ENCODE measurements around the gene CAPZA1. TPM values are rescaled to one million over a fixed set of nuclear protein-coding genes. Genes with fewer than 3 reads are reported as not detected.

CAPZA1 gene
- total RNA-seq, 1 experiment from 2014 or later: 148 TPM

DNA sequence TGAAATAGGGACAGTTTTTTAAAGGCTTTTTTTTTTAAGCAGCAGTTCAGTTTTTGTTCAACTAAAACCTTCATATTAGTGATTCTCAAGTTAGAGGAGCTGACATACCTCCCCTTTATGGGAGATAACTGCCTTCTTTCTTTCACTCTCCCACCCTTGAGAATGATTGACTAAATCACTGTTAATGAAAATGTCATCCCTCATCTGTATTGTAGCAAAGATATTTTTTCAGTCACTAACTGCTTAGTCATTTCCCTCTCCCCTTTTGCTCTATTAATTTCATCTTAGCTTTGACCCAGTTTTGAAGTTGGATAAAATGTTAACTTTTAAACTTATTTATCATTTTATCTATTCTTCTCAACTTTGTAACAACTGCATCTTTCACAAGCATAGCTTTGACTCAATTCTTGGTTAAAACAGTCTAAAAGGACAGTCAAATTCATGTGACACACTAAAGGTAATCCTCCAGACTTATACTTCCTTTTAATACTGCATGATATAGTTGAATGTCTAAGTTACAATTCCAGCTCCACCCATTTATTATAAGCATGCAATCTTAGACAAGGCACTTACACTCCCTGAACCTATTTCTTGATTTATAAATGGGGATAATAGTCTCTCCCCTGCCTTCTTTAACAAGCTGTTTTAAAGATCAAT is 17.1 kb downstream of the CAPZA1 start (continued):
- TF ChIP-seq, protein P1, sequence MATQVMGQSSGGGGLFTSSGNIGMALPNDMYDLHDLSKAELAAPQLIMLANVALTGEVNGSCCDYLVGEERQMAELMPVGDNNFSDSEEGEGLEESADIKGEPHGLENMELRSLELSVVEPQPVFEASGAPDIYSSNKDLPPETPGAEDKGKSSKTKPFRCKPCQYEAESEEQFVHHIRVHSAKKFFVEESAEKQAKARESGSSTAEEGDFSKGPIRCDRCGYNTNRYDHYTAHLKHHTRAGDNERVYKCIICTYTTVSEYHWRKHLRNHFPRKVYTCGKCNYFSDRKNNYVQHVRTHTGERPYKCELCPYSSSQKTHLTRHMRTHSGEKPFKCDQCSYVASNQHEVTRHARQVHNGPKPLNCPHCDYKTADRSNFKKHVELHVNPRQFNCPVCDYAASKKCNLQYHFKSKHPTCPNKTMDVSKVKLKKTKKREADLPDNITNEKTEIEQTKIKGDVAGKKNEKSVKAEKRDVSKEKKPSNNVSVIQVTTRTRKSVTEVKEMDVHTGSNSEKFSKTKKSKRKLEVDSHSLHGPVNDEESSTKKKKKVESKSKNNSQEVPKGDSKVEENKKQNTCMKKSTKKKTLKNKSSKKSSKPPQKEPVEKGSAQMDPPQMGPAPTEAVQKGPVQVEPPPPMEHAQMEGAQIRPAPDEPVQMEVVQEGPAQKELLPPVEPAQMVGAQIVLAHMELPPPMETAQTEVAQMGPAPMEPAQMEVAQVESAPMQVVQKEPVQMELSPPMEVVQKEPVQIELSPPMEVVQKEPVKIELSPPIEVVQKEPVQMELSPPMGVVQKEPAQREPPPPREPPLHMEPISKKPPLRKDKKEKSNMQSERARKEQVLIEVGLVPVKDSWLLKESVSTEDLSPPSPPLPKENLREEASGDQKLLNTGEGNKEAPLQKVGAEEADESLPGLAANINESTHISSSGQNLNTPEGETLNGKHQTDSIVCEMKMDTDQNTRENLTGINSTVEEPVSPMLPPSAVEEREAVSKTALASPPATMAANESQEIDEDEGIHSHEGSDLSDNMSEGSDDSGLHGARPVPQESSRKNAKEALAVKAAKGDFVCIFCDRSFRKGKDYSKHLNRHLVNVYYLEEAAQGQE (IDR thresholded peaks at IDR 0.05; ENCODE audit: low read depth): no peak
- no peak for TF ChIP-seq CEBPB (IDR thresholded peaks at IDR 0.05; ENCODE audit: low read depth)

DNA sequence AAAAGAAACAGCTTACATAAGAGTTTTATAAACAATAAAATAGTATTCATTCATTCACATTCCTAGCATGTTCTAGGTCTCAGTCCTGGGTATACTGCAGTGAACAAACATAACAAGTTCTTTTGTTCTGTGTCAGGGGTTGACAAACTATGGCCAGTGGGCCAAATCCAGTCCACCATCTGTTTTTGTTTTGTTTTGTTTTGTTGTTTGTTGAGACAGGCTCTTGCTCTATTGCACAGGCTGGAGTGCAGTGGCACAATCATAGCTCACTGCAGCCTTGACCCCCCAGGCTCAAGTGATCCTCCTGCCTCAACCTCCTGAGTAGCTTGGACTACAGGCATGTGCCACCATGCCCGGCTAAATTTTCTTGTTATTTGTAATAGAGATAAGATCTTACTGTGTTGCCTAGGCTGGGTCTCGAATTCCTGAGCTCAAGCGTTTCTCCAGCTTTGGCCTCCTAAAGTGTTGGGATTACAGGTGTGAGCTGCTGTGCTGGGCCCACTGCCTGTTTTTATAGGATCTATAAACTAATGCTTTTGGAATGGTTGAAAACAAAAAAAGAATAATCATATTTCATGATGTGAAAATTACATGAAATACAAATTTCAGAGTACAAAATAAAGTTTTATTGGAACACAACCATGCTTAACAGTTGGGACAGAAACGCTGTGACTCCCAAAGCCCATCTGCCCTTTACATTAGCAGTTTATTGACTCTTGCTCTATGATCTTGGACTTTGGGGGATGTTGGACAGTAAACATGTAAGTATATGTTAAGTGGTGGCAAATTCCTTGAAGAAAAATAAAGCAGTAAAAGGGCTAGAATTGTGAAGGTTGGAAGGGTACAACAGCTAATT is 17.9 kb downstream of the CAPZA1 start:
- no peak for DNase-seq (ENCODE audit: low read depth, low spot score)
- intact Hi-C loops (cut with micrococcal nuclease): no loop called here
- BruUV-seq (replicated peaks): no TSS peak
- Histone ChIP-seq H3K4me3 (replicated peaks in 1 of 2; ENCODE audit: low read depth in 1 of 2, low read length in 2 of 2) (no peak overlapping the region), H3K79me2 (ENCODE audit: insufficient read depth, low read length) (peaks cover 88% of the 10 kb centered on the region), H3K9ac (ENCODE audit: low read length) (no peak overlapping the region), H3K4me1 (ENCODE audit: control insufficient read depth in 1 of 2, insufficient read depth in 2 of 2, low read length in 2 of 2) (peaks cover 9 to 36% of the 10 kb centered on the region in 2 experiments), H3K4me2 (ENCODE audit: low read length) (no peak overlapping the region), H2AFZ (ENCODE audit: low read depth, low read length, poor library complexity, severe bottlenecking) (no peak overlapping the region), H3K36me3 (ENCODE audit: control insufficient read depth in 1 of 2, insufficient read depth in 2 of 2, low read length in 2 of 2) (no peaks in the 10 kb centered on the region), H3K27me3 (ENCODE audit: insufficient read depth, low read length) (no peaks in the 10 kb centered on the region), H4K20me1 (ENCODE audit: insufficient read depth) (peaks cover 33% of the 10 kb centered on the region), H3K9me2 (ENCODE audit: insufficient read depth) (no peaks in the 10 kb centered on the region), H3K27ac (ENCODE audit: low read depth, low read length) (no peak overlapping the region), H3K9me3 (ENCODE audit: control insufficient read depth in 1 of 2, insufficient read depth in 1 of 2, low read depth in 1 of 2, low read length in 2 of 2) (no peaks in the 10 kb centered on the region)
- TF ChIP-seq, protein P2, sequence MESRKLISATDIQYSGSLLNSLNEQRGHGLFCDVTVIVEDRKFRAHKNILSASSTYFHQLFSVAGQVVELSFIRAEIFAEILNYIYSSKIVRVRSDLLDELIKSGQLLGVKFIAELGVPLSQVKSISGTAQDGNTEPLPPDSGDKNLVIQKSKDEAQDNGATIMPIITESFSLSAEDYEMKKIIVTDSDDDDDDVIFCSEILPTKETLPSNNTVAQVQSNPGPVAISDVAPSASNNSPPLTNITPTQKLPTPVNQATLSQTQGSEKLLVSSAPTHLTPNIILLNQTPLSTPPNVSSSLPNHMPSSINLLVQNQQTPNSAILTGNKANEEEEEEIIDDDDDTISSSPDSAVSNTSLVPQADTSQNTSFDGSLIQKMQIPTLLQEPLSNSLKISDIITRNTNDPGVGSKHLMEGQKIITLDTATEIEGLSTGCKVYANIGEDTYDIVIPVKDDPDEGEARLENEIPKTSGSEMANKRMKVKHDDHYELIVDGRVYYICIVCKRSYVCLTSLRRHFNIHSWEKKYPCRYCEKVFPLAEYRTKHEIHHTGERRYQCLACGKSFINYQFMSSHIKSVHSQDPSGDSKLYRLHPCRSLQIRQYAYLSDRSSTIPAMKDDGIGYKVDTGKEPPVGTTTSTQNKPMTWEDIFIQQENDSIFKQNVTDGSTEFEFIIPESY (IDR thresholded peaks at IDR 0.05; ENCODE audit: extremely low read depth, insufficient replicate concordance, low read length): no peak
- no peak for TF ChIP-seq EGR1 (IDR thresholded peaks at IDR 0.05; ENCODE audit: low read depth)
- TF ChIP-seq JUND (IDR thresholded peaks at IDR 0.05): no peak
- TF ChIP-seq TCF7L2 (IDR thresholded peaks at IDR 0.05; ENCODE audit: borderline replicate concordance, extremely low read depth, insufficient read depth, insufficient read length): no peak
- TF ChIP-seq, protein P3, sequence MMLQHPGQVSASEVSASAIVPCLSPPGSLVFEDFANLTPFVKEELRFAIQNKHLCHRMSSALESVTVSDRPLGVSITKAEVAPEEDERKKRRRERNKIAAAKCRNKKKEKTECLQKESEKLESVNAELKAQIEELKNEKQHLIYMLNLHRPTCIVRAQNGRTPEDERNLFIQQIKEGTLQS (IDR thresholded peaks at IDR 0.05): no peak
- TF ChIP-seq, protein P4, sequence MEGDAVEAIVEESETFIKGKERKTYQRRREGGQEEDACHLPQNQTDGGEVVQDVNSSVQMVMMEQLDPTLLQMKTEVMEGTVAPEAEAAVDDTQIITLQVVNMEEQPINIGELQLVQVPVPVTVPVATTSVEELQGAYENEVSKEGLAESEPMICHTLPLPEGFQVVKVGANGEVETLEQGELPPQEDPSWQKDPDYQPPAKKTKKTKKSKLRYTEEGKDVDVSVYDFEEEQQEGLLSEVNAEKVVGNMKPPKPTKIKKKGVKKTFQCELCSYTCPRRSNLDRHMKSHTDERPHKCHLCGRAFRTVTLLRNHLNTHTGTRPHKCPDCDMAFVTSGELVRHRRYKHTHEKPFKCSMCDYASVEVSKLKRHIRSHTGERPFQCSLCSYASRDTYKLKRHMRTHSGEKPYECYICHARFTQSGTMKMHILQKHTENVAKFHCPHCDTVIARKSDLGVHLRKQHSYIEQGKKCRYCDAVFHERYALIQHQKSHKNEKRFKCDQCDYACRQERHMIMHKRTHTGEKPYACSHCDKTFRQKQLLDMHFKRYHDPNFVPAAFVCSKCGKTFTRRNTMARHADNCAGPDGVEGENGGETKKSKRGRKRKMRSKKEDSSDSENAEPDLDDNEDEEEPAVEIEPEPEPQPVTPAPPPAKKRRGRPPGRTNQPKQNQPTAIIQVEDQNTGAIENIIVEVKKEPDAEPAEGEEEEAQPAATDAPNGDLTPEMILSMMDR (IDR thresholded peaks at IDR 0.05 in 2 of 3, conservative IDR thresholded peaks at IDR 0.05 in 1 of 3; ENCODE audit: borderline replicate concordance in 1 of 3, insufficient read depth in 1 of 3, low read depth in 2 of 3, low read length in 2 of 3): no peak
- ChIA-PET CTCF (no interaction called here), RAD21 (ENCODE audit: low non-redundant PET in 1 of 2, low total read pairs in 2 of 2, uncharacterized antibody in 2 of 2, unreplicated experiment in 2 of 2) (no interaction called here), POLR2A (no interaction called here)
- peak; percentile 27; the same call in 1 of the 2 replicates for ATAC-seq
